ENCODE results near the gene CCDC106. TPM values are rescaled to one million over a fixed set of nuclear protein-coding genes. Genes with fewer than 3 reads are reported as not detected.
A peak's percentile ranks its signal among the peaks of the same experiment; 100 is the strongest.

CCDC106 gene
- total RNA-seq, 2 experiments from 2014 or later = 1.7 to 1.8 TPM

DNA sequence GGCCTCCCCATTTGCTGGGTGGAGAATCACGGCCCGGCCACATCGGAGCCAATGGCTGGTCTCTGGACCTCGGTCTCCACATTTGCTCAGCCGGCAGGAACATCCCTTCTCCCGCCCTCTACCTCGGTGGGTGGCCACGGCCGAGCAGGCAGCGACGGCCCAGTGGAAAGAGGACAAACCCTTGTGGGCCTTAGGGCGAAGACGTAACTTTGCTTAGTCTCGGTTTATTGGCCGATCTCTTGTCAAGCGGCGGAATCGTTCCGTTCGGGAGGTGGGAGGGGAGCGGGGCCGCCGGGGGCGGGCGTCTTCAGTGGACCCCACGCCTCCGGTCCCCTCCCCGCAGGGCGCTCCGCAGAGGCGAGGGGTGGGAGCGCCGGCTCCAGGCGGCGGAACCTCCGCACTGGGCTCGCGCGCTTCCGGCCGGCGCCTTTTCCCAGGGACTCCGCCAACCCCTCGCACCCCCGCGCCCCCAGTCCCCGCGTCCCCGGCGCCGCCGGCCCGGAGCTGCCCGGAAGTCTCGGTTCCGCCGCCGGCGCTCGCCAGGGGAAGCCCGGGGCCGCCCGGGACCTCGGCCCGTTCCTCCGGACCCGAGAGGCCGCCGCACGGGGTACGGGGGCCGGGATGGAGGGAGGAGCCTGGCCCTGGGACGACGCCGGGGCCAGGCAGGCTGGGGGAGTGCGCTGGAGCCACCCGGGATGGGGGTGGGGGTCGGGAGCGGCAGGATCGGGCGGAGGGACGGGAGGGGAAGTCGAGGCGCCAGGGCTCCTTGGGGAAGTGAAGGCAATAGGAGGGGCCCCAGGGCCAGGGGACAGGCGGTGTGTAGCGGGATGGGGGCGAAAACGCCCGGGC is 7.2 kb upstream of the CCDC106 start, which contains the start of gene ZNF580:
Gene ZNF580 (plus strand): TSS at position 426 of the 849 bp plus-strand sequence. CDS start 1,507 bp downstream, outside the sequence.
- H3K27ac Mint-ChIP-seq = peak within 1 kb of the TSS; percentile 84
- ATAC-seq (ENCODE audit: poor library complexity) (peak; percentile 7), DNase-seq (peak in 11 of 14 experiments; percentile 34 to 78 (median 55))
- intact Hi-C loops (cut with DNase I, micrococcal nuclease) = loop anchor here in 1 of 2 experiments (1.0 to 5.0 kb wide), 3 partner anchors 8 to 254 kb away; partner anchors contain the start of genes FIZ1 and RPL28
- H3K4me1 Mint-ChIP-seq (ENCODE audit: low read depth) = peaks cover 68% of the 10 kb centered on the region
- TF ChIP-seq, protein P1, sequence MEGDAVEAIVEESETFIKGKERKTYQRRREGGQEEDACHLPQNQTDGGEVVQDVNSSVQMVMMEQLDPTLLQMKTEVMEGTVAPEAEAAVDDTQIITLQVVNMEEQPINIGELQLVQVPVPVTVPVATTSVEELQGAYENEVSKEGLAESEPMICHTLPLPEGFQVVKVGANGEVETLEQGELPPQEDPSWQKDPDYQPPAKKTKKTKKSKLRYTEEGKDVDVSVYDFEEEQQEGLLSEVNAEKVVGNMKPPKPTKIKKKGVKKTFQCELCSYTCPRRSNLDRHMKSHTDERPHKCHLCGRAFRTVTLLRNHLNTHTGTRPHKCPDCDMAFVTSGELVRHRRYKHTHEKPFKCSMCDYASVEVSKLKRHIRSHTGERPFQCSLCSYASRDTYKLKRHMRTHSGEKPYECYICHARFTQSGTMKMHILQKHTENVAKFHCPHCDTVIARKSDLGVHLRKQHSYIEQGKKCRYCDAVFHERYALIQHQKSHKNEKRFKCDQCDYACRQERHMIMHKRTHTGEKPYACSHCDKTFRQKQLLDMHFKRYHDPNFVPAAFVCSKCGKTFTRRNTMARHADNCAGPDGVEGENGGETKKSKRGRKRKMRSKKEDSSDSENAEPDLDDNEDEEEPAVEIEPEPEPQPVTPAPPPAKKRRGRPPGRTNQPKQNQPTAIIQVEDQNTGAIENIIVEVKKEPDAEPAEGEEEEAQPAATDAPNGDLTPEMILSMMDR (IDR thresholded peaks at IDR 0.05) = no peak
- H3K4me1 ChIP-seq (ENCODE audit: insufficient read depth, low read length) = peaks cover 86% of the 10 kb centered on the region
- H3K4me3 ChIP-seq (ENCODE audit: low read length) = peak within 1 kb of the TSS; percentile 78
- peak within 1 kb of the TSS; percentile 86 for H3K4me3 Mint-ChIP-seq
- H3K9me3 ChIP-seq (ENCODE audit: control insufficient read depth in 1 of 2, insufficient read depth in 1 of 2, low read length in 2 of 2) = peaks cover 0 to 5% of the 10 kb centered on the region in 2 experiments
- peaks cover 15% of the 10 kb centered on the region for H3K36me3 ChIP-seq (ENCODE audit: insufficient read depth, low read length)
- H3K36me3 Mint-ChIP-seq (ENCODE audit: low read depth) = peaks cover 34% of the 10 kb centered on the region
- peaks cover 3% of the 10 kb centered on the region for H3K9me3 Mint-ChIP-seq
- CTCF ChIA-PET = interaction anchor here (0.7 to 5.0 kb wide), 6 partner anchors 9 to 137 kb away, joined by 3 to 29 read pairs (median 8); partner anchors contain the start of genes U2AF2, ZNF784 and ZNF865
- H3K27ac ChIP-seq (ENCODE audit: low read depth in 1 of 2, low read length in 2 of 2) = peak within 1 kb of the TSS; percentile 76 to 78
- H3K27me3 ChIP-seq (ENCODE audit: control insufficient read depth in 1 of 2, insufficient read depth in 2 of 2, low read length in 2 of 2) = no peaks in the 10 kb centered on the region
- H3K27me3 Mint-ChIP-seq = no peaks in the 10 kb centered on the region
- POLR2A ChIA-PET = interaction anchor here (0.6 to 2.0 kb wide), 6 partner anchors 9 to 53 kb away, joined by 3 to 13 read pairs (median 6); partner anchors contain the start of genes FIZ1, U2AF2, ZNF524 and ZNF784

DNA sequence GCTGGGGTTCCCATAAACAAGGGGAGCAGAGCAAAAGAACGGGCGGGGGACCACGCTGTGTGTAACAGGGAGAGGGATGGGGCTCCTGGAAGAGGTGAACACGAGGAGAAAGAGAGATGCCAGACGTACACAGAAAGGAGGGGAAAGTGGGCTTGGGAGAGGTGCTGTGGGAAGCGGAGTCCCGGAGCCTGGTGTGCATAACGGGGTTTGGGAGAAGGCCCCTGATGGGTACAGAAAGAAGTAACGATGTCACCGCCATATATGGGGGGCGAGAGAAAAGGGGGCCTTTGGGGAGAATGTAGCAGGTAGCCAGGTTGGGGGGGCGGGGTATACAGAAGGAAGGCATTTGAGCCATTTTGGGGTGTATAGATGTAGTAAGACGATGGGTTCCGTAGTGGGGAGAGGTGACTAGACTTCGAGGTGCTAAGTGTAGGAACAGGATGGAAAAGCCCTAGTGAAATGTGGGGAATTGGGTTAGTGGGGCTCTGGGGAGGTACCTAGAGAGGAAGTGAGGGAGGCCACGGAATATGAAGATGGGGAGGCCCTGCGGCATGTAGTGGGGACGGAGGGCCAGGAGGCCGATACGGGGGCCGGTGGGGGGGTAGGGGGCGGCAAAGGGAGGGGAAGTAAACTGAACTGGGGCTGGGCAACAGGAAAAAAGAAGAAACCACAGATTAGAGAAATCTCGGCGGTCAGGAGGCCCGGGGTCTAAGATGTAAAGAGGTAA is 6.4 kb upstream of the CCDC106 start:
- Histone ChIP-seq H3K9me3 (ENCODE audit: control insufficient read depth in 1 of 2, insufficient read depth in 1 of 2, low read length in 2 of 2) (peaks cover 0 to 5% of the 10 kb centered on the region in 2 experiments), H3K4me3 (ENCODE audit: low read length) (peak overlapping the region; percentile 78), H3K27ac (ENCODE audit: low read depth in 1 of 2, low read length in 2 of 2) (peak overlapping the region; percentile 42 to 78), H3K36me3 (ENCODE audit: insufficient read depth, low read length) (peaks cover 15% of the 10 kb centered on the region), H3K27me3 (ENCODE audit: control insufficient read depth in 1 of 2, insufficient read depth in 2 of 2, low read length in 2 of 2) (no peaks in the 10 kb centered on the region), H3K4me1 (ENCODE audit: insufficient read depth, low read length) (peaks cover 79% of the 10 kb centered on the region)
- ChIA-PET POLR2A (interaction anchor here (0.6 to 3.0 kb wide), 9 partner anchors 9 to 386 kb away, joined by 3 to 30 read pairs (median 14); partner anchors contain the start of genes FIZ1, U2AF2, ZNF524 and ZNF784), CTCF (interaction anchor here (0.7 to 1.9 kb wide), 3 partner anchors 9 to 11 kb away, joined by 3 to 16 read pairs (median 16); no protein-coding TSS in a partner anchor)
- Mint-ChIP-seq H3K27me3 (no peaks in the 10 kb centered on the region), H3K4me3 (peak overlapping the region; percentile 86), H3K27ac (peak overlapping the region; percentile 74), H3K9me3 (peaks cover 3% of the 10 kb centered on the region), H3K36me3 (ENCODE audit: low read depth) (peaks cover 26% of the 10 kb centered on the region), H3K4me1 (ENCODE audit: low read depth) (peaks cover 60% of the 10 kb centered on the region)
- TF ChIP-seq, protein P1 (IDR thresholded peaks at IDR 0.05) = no peak
- ATAC-seq (ENCODE audit: poor library complexity) (peak; percentile 6), DNase-seq (peak in 5 of 14 experiments; percentile 28 to 72 (median 50))
- intact Hi-C loops (cut with DNase I, micrococcal nuclease) = loop anchor here in 1 of 2 experiments (5.0 kb wide), 2 partner anchors 44 to 254 kb away; partner anchors contain the start of genes FIZ1 and RPL28
